Measurements from ENCODE around the gene SLK.

The SLK gene

GRCh38 chr10:104033966-104034365 lies 67.0 kb downstream of the SLK start:
- no peak overlapping the region for H3K4me3 ChIP-seq (ENCODE audit: low read length)
- no peak for DNase-seq (ENCODE audit: low read depth)
- TF ChIP-seq, protein P1, sequence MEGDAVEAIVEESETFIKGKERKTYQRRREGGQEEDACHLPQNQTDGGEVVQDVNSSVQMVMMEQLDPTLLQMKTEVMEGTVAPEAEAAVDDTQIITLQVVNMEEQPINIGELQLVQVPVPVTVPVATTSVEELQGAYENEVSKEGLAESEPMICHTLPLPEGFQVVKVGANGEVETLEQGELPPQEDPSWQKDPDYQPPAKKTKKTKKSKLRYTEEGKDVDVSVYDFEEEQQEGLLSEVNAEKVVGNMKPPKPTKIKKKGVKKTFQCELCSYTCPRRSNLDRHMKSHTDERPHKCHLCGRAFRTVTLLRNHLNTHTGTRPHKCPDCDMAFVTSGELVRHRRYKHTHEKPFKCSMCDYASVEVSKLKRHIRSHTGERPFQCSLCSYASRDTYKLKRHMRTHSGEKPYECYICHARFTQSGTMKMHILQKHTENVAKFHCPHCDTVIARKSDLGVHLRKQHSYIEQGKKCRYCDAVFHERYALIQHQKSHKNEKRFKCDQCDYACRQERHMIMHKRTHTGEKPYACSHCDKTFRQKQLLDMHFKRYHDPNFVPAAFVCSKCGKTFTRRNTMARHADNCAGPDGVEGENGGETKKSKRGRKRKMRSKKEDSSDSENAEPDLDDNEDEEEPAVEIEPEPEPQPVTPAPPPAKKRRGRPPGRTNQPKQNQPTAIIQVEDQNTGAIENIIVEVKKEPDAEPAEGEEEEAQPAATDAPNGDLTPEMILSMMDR (IDR thresholded peaks at IDR 0.05; ENCODE audit: insufficient read depth, low read depth, low read length, missing control alignments) = no peak

DNA sequence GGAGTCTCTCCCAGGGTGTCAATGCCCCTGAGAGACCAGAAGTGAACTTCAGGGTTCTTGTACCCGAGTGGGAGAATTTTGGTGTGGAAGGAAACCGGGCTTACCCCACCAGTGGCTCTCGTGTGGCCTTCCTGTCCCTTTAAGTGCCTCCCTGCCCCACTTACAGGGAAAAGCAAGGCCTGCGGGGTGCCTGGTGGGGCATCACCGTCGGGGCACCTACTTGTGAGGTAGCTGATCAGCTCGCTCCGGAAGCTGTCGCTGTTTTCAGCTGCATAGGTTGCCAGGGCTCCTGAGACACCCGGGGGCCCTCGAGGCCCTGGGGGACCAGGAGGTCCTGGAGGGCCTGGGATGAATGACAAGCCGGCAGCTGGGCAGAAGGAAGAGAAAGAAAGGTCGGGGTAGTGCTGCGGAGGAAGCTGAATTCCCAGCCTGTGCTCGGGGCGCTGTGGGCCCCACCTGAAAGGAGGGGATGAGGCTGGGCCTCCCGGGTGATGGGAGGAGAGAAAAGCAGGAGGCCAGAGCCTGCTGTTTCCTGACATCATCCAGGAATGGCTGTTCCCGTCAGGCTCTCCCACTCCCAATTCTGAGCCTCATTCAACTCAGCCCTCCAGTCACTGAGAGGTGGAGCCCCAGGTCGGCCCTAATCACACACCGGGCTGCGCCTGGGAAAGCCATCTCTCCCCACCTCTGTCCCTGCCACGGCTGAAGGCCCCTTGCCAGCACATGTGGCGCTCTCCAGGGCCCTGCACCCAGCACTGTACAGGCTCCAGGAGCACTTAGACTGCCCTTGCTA lies 67.7 kb downstream of the SLK start:
- no peak for DNase-seq (ENCODE audit: low read depth)

GRCh38 chr10:104035194-104036068 lies 68.5 kb downstream of the SLK start:
- DNase-seq (ENCODE audit: low read depth) = no peak
- no peak overlapping the region for H3K4me3 ChIP-seq (ENCODE audit: low read length)
- TF ChIP-seq, protein P1 (IDR thresholded peaks at IDR 0.05; ENCODE audit: insufficient read depth, low read depth, low read length, missing control alignments) = no peak

More for the DNA sequence above, 67.7 kb downstream of the SLK start:
- H3K4me3 ChIP-seq (ENCODE audit: low read length) = no peak overlapping the region
- TF ChIP-seq, protein P1 (IDR thresholded peaks at IDR 0.05; ENCODE audit: insufficient read depth, low read depth, low read length, missing control alignments) = no peak

DNA sequence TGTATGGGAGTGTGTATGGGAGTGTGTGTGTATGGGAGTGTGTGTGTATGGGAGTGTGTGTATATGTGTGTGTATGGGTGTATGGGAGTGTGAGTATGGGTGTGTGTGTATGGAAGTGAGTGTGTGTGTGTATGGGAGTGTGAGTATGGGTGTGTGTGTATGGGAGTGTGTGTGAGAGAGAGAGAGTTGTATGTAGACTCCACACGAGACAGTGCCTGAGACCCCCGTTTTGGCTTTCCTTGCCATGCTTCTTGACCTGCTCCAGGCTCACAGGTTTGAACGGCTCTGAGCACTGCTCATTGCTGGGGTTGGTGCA lies 69.1 kb downstream of the SLK start:
- DNase-seq (ENCODE audit: low read depth) = no peak
- H3K4me3 ChIP-seq (ENCODE audit: low read length) = no peak overlapping the region
- TF ChIP-seq, protein P1 (IDR thresholded peaks at IDR 0.05; ENCODE audit: insufficient read depth, low read depth, low read length, missing control alignments) = no peak

- TF ChIP-seq, protein P1 (IDR thresholded peaks at IDR 0.05; ENCODE audit: insufficient read depth, low read depth, low read length, missing control alignments) = no peak
- H3K4me3 ChIP-seq (ENCODE audit: low read length) = no peak overlapping the region
- no peak for DNase-seq (ENCODE audit: low read depth)
Observed at GRCh38 chr10:104036518-104037260, 69.7 kb downstream of the SLK start.

DNA sequence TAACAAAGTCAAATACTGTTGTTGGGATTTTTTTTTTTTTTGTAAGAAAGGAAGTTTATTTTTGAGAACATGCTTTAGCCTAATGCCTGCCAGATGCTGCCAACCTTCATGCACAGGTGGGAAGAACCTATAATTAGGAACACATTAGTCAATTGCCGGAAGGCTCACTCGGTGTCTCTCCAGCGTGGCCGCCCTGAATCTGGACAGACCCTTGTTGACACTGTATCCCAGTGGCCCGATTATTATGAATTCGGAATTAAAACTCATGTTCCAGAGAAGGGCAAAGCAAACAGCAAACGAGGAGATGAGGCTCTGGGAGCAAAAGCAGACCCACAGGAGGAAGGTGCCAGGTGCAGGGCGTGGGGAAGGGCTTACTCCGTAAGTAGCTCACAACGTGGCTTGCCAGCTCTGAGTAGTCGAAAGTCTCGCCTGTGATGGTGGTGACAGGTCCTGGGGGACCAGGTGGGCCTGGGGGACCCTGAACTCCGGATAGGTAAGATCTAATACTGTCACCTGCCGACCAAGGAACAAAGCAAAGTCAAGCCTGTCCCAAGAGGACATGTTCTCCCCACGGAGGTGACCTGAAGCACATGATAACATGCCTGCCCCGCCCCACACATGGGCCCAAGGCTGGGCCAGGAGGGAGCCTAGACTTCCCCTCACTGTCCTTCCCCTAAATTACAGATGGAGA lies 70.5 kb downstream of the SLK start:
- no peak for DNase-seq (ENCODE audit: low read depth)
- TF ChIP-seq, protein P1 (IDR thresholded peaks at IDR 0.05; ENCODE audit: insufficient read depth, low read depth, low read length, missing control alignments) = no peak
- no peak overlapping the region for H3K4me3 ChIP-seq (ENCODE audit: low read length)

Data from epithelial cell of esophagus (primary cell).